GM13977 (cell line): ENCODE data around the gene RADIL.

Source experiments
- DNase-seq: peaks from one replicate; pipeline ENCODE4 v3.0.0; 2012; ENCODE audit warnings: low spot score
- in situ Hi-C: fragments of 300-500 bp; cut with MboI; formaldehyde crosslinking; loops from one replicate; pipeline ENCODE4 v1.12.0; 2022; ENCODE audit warnings: low sequenced_read_pairs, low pct_unique_long_range_greater_than_20kb, mixed read lengths, inconsistent platforms; ENCODE audit not compliant: unreplicated experiment
- TF ChIP-seq, protein P1 (sequence below): IDR thresholded peaks from 2 replicates; pipeline ENCODE4 v1.5.1; 2012; ENCODE audit warnings: mild to moderate bottlenecking, control low read depth; ENCODE audit not compliant: insufficient read depth; ENCODE audit errors: extremely low read depth, missing control alignments

The RADIL gene

DNA sequence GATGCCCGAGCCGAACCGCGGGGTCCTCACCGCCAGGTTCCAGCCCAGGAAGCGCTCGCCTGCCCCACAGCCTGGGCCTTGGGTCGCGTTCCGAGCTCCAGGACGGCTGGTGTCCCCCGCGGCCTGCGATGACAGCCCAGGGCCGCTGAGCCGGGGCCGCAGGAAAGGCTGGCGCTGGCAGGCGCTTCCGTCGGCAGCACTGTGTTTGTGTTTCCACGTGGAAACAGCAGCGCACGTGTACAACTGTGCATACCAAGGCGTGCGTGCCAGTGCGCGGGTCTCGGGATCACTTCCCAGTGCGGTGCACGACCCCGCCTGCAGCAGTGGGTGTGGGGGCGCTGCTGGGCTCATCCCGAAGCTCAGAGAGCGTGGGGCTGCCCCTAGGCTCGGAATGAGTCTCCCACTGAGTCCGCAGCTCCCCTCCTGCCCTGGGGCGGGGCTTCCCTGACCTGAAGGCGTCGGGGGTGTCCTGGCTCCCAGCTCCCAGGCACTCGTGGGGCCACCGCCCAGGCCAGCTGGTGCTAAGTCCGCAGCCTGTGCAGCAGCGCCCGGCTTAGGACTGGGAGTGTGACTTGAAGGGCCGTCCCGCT, 90.9 kb downstream of the RADIL start:
- TF ChIP-seq, protein P1, sequence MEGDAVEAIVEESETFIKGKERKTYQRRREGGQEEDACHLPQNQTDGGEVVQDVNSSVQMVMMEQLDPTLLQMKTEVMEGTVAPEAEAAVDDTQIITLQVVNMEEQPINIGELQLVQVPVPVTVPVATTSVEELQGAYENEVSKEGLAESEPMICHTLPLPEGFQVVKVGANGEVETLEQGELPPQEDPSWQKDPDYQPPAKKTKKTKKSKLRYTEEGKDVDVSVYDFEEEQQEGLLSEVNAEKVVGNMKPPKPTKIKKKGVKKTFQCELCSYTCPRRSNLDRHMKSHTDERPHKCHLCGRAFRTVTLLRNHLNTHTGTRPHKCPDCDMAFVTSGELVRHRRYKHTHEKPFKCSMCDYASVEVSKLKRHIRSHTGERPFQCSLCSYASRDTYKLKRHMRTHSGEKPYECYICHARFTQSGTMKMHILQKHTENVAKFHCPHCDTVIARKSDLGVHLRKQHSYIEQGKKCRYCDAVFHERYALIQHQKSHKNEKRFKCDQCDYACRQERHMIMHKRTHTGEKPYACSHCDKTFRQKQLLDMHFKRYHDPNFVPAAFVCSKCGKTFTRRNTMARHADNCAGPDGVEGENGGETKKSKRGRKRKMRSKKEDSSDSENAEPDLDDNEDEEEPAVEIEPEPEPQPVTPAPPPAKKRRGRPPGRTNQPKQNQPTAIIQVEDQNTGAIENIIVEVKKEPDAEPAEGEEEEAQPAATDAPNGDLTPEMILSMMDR: no peak
- DNase-seq: no peak
- in situ Hi-C loops: no loop called here

DNA sequence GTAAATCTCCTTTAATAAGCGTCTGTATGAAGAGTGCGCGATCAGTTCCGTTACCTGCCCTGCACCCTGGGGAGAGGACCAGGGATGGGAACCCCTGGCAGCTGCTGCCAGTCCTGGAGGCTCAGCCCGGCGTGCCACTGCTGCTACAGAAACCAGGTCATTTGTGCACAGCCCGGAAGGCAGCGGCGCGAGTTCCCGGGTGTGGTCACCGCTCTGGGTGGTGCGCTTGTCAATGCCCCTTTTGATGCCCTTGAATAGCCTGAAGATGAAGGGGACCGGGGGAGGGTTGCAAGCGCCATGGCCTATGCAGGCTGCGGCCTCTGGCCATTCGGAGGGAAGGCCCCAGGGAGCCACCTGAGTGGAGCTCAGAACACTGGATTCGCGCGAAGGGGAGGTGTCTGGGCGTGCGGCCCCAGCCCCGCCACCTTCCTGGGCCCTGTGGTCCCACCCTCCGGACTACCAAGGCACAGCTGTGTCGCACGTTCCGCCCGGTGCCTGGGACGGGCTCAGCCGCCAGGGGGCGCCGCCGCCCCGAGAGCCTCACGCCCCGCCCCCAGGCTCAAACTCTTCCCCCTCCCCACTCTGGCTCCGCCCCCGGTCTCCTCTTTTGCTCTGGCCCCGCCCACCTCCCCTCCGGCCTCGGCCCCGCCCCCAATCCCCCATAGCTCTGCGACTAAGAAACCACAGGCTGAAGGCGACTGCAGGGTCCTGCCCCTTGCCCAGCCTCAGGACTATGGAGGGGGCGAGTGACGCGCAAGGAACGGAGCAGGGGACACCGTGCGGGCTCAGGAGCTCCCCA, 91.6 kb downstream of the RADIL start:
- in situ Hi-C loops: no loop called here
- TF ChIP-seq, protein P1: peak; percentile 78
- DNase-seq: peak; percentile 86

DNA sequence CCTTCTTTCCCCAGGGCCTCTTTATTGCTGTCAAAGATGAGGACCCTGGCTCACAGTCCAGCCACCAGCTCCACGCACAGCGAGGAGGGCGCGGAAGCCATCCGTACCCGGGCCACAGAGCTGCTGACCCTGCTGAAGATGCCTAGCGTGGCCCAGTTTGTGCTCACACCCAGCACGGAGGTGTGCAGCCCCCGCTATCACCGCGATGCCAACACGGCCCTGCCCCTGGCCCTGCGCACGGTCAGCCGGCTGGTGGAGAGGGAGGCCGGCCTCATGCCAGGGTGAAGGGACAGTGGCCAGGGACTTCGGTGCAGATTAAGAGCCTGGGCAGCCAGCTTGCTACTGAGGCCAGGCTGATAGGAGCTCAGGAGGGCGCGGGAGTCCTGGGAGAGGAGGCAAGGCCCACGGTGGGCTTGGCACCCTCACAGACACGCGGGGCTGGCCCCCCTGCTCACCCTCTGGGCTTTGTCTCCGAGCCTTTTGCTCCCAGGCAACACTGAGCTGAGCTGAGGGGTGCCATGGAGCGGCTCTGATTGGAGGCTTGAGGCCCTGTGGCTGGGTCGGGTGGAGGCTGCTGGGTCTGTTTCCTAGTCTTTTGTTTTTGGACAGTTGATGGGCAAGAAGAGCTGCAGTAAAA, 92.3 kb downstream of the RADIL start:
- DNase-seq: no peak
- in situ Hi-C loops: no loop called here
- TF ChIP-seq, protein P1: no peak

DNA sequence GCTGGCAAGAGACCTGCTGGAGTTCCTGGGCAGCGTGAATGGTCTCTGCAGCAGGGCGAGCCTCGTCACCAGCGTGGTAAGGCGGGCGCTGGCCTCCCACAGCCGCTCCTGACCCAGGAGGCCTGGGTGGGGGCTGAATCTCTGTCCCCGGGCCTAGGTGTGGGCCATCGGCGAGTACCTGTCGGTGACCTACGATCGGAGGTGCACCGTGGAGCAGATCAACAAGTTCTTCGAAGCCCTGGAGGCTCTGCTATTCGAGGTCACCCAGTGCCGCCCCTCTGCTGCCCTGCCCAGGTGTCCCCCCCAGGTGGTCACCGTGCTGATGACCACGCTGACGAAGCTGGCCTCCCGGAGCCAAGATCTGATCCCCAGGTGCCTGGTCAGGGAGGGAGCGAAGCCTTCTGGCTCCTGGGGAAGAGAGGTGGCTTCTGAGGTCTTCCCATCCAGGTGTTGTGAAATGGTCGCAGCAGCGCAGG, 93.0 kb downstream of the RADIL start:
- DNase-seq: no peak
- TF ChIP-seq, protein P1: no peak
- in situ Hi-C loops: no loop called here

DNA sequence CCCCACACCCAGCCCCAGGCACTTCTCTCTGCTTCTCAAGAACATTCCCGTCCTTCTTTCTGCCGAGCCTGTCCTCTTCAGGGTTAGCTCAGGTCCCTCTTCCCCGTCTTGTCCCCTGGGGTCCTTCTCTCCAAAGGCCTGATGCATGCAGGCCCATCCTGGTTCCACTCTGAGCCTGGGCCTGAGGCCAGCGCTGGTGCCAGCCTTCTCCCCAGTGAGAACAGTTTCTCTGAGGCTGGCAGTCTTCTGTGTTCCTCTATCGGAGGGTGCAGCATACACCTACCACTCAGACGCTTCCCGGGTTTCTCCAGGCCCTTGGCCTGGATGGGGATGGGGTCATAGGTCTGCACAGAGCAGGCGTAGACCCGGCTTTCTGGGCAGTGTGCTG, 93.4 kb downstream of the RADIL start:
- TF ChIP-seq, protein P1: no peak
- in situ Hi-C loops: no loop called here
- no peak for DNase-seq

DNA sequence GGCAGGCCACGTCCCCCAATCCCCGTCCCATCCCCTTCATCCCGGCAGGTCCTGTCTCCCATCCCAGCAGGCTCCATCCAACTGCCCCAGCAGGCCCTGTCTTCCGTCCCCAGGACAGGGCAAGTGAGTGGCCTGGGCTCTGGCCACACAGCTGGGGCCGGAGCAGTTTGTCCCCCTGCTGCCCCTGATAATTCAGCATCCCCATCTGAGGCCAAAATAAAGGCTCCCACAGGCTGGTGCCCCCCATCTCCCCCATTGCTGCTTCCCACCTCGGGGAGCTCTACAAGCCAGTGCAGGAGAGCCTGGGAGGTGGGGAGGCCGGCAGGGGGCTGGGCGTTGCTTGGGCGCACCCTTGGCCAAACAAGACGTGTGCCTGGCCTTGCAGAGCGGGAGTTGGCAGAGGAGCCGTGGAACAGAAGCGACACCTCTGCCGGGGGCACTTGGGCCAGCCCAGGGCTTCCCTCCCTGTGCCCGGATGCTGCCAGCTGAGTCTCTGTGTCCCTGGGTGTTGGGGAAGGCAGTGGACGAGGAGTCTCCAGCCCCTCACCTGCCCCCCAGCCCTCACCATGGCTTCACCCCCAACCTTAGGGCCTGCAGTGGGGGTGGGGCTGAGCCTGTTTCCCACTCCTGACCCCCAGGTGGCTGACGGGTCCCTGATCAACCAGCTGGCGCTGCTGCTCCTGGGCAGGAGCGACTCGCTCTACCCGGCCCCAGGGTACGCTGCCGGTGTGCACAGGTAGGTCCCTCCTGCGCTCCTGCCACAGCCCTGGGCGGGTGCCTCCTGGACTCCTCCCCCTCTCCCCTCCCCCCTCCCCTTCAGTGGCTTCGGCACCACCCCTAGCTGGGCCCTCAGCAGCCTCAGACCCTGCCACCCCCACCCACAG, 94.1 kb downstream of the RADIL start:
- TF ChIP-seq, protein P1: no peak
- in situ Hi-C loops: no loop called here
- DNase-seq: no peak
